ENCODE data around the gene PRKG1.

DNA sequence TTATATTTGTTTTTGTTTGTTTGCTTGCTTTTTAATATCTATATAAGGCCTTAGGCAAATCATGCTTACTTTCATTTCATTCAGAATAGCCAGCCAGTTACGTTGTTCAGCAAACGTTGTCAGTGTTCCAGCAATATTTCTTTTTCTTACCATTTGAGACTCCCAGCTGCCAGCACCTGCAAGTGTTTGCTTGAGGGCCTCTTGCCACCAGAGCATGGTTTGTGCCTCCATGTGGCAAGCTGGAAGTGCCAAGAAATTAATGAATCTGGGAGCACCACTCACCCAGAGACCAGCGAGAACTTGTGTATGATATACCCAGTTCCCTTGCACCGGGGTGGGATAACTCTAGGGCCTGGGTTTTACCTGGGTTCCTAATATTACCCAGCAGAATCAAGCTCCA is 802.2 kb downstream of the PRKG1 start:
- no peak for TF ChIP-seq CTCF (conservative IDR thresholded peaks at IDR 0.05; ENCODE audit: low read length)
- no peak for TF ChIP-seq EZH2phosphoT487 (IDR thresholded peaks at IDR 0.05; ENCODE audit: borderline replicate concordance)

Data from Loucy (cell line).